SK-N-SH treated with all-trans-retinoic acid at 6 μM for 48 hours (cell line): Measurements from ENCODE around the gene PUS7.

ENCODE experiments used
- CSDC2 ChIP-seq: fragments of 250-450 bp; sonication (Bioruptor Pico); IDR thresholded peaks from 2 replicates; pipeline ENCODE4 v1.5.0; 2020; ENCODE audit warnings: mild to moderate bottlenecking, moderate library complexity
- CSRNP3 ChIP-seq: fragments of 250-450 bp; sonication (Bioruptor Pico); IDR thresholded peaks from 2 replicates; pipeline ENCODE4 v1.5.1; 2021; ENCODE audit warnings: mild to moderate bottlenecking, moderate library complexity
- GLIS3 ChIP-seq: fragments of 250-450 bp; sonication (Bioruptor Pico); IDR thresholded peaks from 2 replicates; pipeline ENCODE4 v1.5.0; 2020; ENCODE audit warnings: mild to moderate bottlenecking, moderate library complexity
- ZC3H10 ChIP-seq: fragments of 250-450 bp; sonication (Bioruptor Pico); IDR thresholded peaks from 2 replicates; pipeline ENCODE4 v1.5.1; 2021; ENCODE audit warnings: mild to moderate bottlenecking, moderate library complexity
- ZNF565 ChIP-seq: fragments of 450-650 bp; formaldehyde crosslinking; conservative IDR thresholded peaks from 2 replicates; pipeline ENCODE4 v1.5.0; 2020; ENCODE audit warnings: low read depth, mild to moderate bottlenecking, moderate library complexity
- TF ChIP-seq, protein P1 (sequence below): fragments of 250-450 bp; sonication (Bioruptor Pico); IDR thresholded peaks from 2 replicates; pipeline ENCODE4 v1.5.1; 2020; ENCODE audit warnings: low read depth, mild to moderate bottlenecking, moderate library complexity
- TF ChIP-seq, protein P2 (sequence below): fragments of 250-450 bp; sonication (Bioruptor Pico); IDR thresholded peaks from 2 replicates; pipeline ENCODE4 v1.5.0; 2020; ENCODE audit warnings: mild to moderate bottlenecking, moderate library complexity

- TF ChIP-seq GLIS3 (no peak), ZC3H10 (CRISPR knock-in tag) (no peak), ZNF565 (no peak), CSRNP3 (no peak), CSDC2 (CRISPR knock-in tag) (no peak)
- TF ChIP-seq, protein P1, sequence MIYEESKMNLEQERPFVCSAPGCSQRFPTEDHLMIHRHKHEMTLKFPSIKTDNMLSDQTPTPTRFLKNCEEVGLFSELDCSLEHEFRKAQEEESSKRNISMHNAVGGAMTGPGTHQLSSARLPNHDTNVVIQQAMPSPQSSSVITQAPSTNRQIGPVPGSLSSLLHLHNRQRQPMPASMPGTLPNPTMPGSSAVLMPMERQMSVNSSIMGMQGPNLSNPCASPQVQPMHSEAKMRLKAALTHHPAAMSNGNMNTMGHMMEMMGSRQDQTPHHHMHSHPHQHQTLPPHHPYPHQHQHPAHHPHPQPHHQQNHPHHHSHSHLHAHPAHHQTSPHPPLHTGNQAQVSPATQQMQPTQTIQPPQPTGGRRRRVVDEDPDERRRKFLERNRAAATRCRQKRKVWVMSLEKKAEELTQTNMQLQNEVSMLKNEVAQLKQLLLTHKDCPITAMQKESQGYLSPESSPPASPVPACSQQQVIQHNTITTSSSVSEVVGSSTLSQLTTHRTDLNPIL (CRISPR knock-in tag), result no peak
- TF ChIP-seq, protein P2, sequence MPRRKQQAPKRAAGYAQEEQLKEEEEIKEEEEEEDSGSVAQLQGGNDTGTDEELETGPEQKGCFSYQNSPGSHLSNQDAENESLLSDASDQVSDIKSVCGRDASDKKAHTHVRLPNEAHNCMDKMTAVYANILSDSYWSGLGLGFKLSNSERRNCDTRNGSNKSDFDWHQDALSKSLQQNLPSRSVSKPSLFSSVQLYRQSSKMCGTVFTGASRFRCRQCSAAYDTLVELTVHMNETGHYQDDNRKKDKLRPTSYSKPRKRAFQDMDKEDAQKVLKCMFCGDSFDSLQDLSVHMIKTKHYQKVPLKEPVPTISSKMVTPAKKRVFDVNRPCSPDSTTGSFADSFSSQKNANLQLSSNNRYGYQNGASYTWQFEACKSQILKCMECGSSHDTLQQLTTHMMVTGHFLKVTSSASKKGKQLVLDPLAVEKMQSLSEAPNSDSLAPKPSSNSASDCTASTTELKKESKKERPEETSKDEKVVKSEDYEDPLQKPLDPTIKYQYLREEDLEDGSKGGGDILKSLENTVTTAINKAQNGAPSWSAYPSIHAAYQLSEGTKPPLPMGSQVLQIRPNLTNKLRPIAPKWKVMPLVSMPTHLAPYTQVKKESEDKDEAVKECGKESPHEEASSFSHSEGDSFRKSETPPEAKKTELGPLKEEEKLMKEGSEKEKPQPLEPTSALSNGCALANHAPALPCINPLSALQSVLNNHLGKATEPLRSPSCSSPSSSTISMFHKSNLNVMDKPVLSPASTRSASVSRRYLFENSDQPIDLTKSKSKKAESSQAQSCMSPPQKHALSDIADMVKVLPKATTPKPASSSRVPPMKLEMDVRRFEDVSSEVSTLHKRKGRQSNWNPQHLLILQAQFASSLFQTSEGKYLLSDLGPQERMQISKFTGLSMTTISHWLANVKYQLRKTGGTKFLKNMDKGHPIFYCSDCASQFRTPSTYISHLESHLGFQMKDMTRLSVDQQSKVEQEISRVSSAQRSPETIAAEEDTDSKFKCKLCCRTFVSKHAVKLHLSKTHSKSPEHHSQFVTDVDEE (CRISPR knock-in tag), result no peak
Measured at GRCh38 chr7:105480931-105481330, 41.1 kb downstream of the PUS7 start.
